AG09309 (cell line): ENCODE results near the gene PPP4R1.

Source experiments
- DNase-seq: peaks from one replicate; pipeline ENCODE4 v3.0.0-alpha.2; 2010; ENCODE audit warnings: low read depth
- H3K4me3 ChIP-seq: 2 replicates; pipeline ENCODE4 v1.5.1; 2011; ENCODE audit warnings: mild to moderate bottlenecking, low read depth, low read length, moderate library complexity; ENCODE audit not compliant: control insufficient read depth
- TF ChIP-seq, protein P1 (sequence below): IDR thresholded peaks from 2 replicates; pipeline ENCODE4 v1.5.1; 2011; ENCODE audit warnings: mild to moderate bottlenecking, low read depth, low read length, inconsistent platforms; ENCODE audit not compliant: insufficient read depth, control insufficient read depth; ENCODE audit errors: missing control alignments

The PPP4R1 gene

GRCh38 chr18:9536354-9537152 is 77.8 kb downstream of the PPP4R1 start:
- H3K4me3 ChIP-seq: no peak overlapping the region
- DNase-seq: no peak
- TF ChIP-seq, protein P1, sequence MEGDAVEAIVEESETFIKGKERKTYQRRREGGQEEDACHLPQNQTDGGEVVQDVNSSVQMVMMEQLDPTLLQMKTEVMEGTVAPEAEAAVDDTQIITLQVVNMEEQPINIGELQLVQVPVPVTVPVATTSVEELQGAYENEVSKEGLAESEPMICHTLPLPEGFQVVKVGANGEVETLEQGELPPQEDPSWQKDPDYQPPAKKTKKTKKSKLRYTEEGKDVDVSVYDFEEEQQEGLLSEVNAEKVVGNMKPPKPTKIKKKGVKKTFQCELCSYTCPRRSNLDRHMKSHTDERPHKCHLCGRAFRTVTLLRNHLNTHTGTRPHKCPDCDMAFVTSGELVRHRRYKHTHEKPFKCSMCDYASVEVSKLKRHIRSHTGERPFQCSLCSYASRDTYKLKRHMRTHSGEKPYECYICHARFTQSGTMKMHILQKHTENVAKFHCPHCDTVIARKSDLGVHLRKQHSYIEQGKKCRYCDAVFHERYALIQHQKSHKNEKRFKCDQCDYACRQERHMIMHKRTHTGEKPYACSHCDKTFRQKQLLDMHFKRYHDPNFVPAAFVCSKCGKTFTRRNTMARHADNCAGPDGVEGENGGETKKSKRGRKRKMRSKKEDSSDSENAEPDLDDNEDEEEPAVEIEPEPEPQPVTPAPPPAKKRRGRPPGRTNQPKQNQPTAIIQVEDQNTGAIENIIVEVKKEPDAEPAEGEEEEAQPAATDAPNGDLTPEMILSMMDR: no peak

- H3K4me3 ChIP-seq: peak overlapping the region; percentile 25
- peak; percentile 91 for DNase-seq
- TF ChIP-seq, protein P1: peak; percentile 13
These were observed 78.8 kb downstream of the PPP4R1 start for GRCh38 chr18:9535430-9535991.

GRCh38 chr18:9534844-9535243 is 79.5 kb downstream of the PPP4R1 start:
- DNase-seq: no peak
- TF ChIP-seq, protein P1: no peak
- H3K4me3 ChIP-seq: no peak overlapping the region

- DNase-seq: no peak
- TF ChIP-seq, protein P1: no peak
- H3K4me3 ChIP-seq: no peak overlapping the region
These were observed 82.5 kb downstream of the PPP4R1 start for GRCh38 chr18:9531791-9532410.

DNA sequence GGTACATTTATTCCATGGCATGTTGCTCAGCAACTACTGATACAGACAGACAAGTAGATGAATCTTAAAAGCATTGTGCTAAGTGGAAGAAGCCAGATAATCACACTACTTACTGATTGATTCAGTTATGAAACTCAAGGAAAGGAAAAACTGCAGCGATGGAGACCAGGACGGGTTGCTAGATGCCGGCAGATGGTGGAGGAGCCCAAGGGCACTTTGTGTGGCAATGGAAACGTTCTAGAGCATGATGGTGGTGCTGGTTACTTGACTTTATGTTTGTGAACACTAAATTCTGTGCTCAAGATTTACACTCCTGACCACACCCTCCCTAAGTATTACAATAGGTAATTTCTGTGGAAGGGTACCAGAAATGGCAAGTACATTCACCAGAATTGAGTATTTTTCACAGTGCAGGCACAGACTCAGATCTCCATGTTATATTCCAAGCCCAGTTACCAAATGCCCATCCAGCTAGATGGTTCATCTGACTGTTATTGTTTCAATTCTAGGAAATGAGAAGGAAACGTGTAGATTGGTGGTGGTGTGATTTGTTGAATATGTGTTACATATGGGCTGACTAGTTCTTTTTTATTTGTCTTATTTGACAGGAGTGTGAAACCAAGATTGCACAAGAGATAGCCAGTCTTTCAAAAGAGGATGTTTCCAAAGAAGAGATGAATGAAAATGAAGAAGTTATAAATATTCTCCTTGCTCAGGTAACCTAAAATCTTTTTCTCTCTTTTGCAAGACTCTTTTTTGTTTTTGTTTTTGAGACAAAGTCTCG is 83.9 kb downstream of the PPP4R1 start:
- no peak overlapping the region for H3K4me3 ChIP-seq
- no peak for DNase-seq
- TF ChIP-seq, protein P1: no peak

DNA sequence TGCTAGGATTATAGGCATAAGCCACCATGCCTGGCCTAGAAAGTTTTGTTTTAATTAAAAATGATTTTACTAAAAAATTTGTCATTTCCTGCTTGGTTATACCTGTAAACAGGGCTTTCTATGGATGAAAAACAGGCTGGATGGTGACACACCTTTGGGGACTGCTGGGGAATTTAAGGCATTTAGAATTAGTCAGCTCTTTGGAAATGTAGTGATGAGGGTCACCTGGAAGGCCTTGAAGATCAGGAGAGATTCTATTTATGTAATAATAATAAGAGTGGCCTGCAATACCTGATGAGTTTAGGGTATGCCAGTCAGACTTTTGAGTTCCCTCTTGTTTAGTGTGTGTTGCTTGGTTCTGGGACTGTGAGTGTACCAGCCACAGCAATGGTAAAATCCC is 87.9 kb downstream of the PPP4R1 start:
- no peak overlapping the region for H3K4me3 ChIP-seq
- no peak for DNase-seq

More for the DNA sequence above, 87.9 kb downstream of the PPP4R1 start:
- TF ChIP-seq, protein P1: no peak
